Ascending aorta (tissue), 2 donors: ENCODE measurements around the gene SALL2. TPM values are rescaled to one million over a fixed set of nuclear protein-coding genes. Genes with fewer than 3 reads are reported as not detected.

Experiments
- DNase-seq, 2 donors: peaks; one replicate each; pipeline ENCODE4 v3.0.0-alpha.2; 2019; ENCODE audit warnings: low spot score in 2 of 2
- H3K27ac ChIP-seq, 2 donors: fragments of 200-600 bp; sonication (generic); one replicate each; pipeline ENCODE4 v1.5.1; 2016 to 2017; ENCODE audit warnings: mild to moderate bottlenecking in 1 of 2
- H3K27me3 ChIP-seq: fragments of 200-600 bp; sonication (generic); one replicate; pipeline ENCODE4 v1.5.1; 2017
- H3K36me3 ChIP-seq, 2 donors: fragments of 200-600 bp; sonication (generic); one replicate each; pipeline ENCODE4 v1.5.1; 2016
- H3K4me1 ChIP-seq, 2 donors: fragments of 200-600 bp; sonication (generic); one replicate each; pipeline ENCODE4 v1.5.1; 2016 to 2017; ENCODE audit warnings: mild to moderate bottlenecking in 1 of 2
- H3K4me3 ChIP-seq, 2 donors: fragments of 200-600 bp; sonication (generic); one replicate each; pipeline ENCODE4 v1.5.1; 2016 to 2017; ENCODE audit warnings: mild to moderate bottlenecking in 1 of 2
- H3K9me3 ChIP-seq, 2 donors: fragments of 200-600 bp; sonication (generic); one replicate each; pipeline ENCODE4 v1.5.1; 2016
- intact Hi-C: fragments of 100-400 bp; cut with DNase I; formaldehyde crosslinking; loops from one replicate; pipeline ENCODE4 v1.15.1; 2023
- total RNA-seq: library from RNA; depleted of rRNA; stranded (reverse); fragments of >200 nt; gene quantifications from one replicate; pipeline ENCODE4 v1.1.0, GENCODE V29; 2016
- TF ChIP-seq, protein P1 (sequence below), 3 experiments: fragments of 200-600 bp in 2 of 3; fragments of 450-650 bp in 1 of 3; sonication (generic) in 2 of 3; IDR thresholded peaks; one replicate each; pipeline ENCODE4 v1.5.1; 2016 to 2019; ENCODE audit warnings: antibody characterized with exemption in 3 of 3, mild to moderate bottlenecking in 1 of 3, moderate library complexity in 1 of 3

Gene SALL2
- total RNA-seq, 1 donor from 2014 or later, result 18.0 TPM

DNA sequence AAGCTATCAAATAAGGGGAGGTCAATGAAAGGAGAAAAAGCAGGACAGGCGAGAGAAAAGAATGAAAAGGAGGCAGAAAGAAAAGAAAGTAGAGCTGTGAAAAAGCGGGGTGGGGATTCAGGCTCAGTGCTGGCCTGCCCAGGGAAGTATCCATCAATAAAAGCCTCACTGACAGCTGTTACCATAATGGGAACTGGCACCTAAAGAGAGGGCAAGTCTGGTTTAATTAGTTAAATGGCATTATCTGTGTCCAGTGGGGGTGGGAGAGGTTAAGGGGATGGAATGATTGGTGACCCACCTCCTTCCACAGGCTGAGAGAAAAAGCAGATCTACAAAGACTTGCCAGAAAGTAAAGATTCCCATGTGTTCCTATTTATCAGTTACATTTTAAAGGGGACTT is 7.4 kb downstream of the SALL2 start:
- TF ChIP-seq, protein P1, sequence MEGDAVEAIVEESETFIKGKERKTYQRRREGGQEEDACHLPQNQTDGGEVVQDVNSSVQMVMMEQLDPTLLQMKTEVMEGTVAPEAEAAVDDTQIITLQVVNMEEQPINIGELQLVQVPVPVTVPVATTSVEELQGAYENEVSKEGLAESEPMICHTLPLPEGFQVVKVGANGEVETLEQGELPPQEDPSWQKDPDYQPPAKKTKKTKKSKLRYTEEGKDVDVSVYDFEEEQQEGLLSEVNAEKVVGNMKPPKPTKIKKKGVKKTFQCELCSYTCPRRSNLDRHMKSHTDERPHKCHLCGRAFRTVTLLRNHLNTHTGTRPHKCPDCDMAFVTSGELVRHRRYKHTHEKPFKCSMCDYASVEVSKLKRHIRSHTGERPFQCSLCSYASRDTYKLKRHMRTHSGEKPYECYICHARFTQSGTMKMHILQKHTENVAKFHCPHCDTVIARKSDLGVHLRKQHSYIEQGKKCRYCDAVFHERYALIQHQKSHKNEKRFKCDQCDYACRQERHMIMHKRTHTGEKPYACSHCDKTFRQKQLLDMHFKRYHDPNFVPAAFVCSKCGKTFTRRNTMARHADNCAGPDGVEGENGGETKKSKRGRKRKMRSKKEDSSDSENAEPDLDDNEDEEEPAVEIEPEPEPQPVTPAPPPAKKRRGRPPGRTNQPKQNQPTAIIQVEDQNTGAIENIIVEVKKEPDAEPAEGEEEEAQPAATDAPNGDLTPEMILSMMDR (IDR thresholded peaks at IDR 0.05), result no peak
- DNase-seq, result no peak
- Histone ChIP-seq H3K4me1 (no peaks in the 10 kb centered on the region), H3K9me3 (no peaks in the 10 kb centered on the region), H3K27me3 (no peaks in the 10 kb centered on the region), H3K27ac (no peak overlapping the region), H3K4me3 (no peak overlapping the region), H3K36me3 (no peaks in the 10 kb centered on the region)
- intact Hi-C loops, result no loop called here

DNA sequence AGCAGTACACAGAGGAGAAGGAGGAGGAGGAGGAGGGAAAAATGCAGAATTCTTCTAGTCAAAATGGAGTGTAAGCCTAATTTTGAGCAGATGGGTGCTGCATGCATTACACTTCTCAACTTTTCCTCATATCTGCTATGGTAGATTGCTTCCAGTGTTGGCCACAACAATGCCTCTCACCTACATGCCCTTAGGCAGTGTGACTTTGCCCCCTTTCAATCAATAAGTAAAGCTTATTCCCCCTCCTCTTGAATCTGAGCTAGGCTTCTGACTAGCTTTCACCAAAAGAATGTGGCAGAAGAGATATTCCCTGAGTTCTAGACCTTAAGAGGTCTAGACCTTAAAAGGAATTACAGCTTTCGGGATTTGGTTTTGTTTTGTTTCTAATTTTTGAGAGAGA is 11.8 kb downstream of the SALL2 start:
- Histone ChIP-seq H3K9me3 (no peaks in the 10 kb centered on the region), H3K27ac (no peak overlapping the region), H3K36me3 (no peaks in the 10 kb centered on the region), H3K4me1 (peaks cover 8 to 11% of the 10 kb centered on the region in 2 donors), H3K27me3 (no peaks in the 10 kb centered on the region), H3K4me3 (no peak overlapping the region)
- DNase-seq, result no peak
- intact Hi-C loops, result loop anchor here (5.0 kb wide), 2 partner anchors 43 to 77 kb away; no protein-coding TSS in a partner anchor
- TF ChIP-seq, protein P1 (IDR thresholded peaks at IDR 0.05), result no peak

DNA sequence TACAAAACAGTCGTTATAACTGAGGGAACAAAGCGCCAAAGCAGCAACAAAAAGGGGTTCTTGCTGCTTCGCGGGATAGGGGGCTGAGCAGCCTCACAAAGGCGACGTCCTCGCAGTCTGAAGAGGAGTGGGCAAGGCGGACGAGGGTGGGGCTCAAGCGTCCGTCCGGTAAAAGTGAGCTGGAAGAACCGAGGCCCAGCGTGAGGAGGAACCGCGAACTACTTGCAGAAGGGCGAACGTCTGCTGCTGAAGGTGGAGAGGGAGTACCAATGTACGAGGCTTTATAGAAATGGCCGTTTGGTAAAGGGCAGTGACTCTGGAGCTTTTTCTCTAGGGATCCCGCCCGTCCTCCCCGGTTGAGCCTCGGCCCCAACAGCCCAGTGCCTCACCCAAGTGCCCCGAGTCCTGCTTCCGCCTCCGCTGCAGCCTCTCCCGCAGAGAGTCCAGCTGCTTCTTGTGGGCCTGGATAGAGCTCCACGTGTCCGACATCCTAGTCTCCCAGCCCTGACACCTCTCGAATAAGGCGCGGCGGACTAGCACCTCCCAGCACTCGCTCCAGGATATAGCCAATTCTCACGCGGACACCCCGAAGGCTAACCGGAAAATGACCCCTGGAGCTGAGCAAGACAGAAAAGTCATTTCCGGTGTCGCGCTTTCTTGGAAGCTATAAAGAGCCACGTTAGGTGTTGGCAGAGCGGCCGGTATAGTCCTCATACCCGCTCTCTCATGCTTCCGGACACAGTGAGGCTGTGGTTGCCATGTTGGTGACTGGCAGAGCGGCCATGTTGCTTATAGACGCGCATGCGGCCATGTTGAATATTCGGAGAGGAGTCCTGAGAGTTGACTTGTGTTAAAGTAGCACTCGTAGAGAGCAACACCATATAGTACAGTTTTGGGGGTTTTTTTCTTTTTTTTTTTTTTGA is 15.2 kb downstream of the SALL2 start, which contains the start of gene METTL3:
Gene METTL3 (minus strand): TSS at position 606 of the 923 bp plus-strand sequence. CDS start 117 bp downstream, at position 489.
- peak; percentile 94 to 99 for DNase-seq
- intact Hi-C loops, result loop anchor here (1.0 to 5.0 kb wide), 6 partner anchors 15 to 127 kb away; partner anchors contain the start of genes CHD8, SALL2, SUPT16H and TOX4
- no peaks in the 10 kb centered on the region for H3K9me3 ChIP-seq
- peaks cover 6 to 7% of the 10 kb centered on the region in 2 donors for H3K36me3 ChIP-seq
- H3K4me1 ChIP-seq, result peaks cover 8 to 12% of the 10 kb centered on the region in 2 donors
- peak within 1 kb of the TSS; percentile 80 to 82 for H3K4me3 ChIP-seq
- TF ChIP-seq, protein P1 (IDR thresholded peaks at IDR 0.05), result no peak
- H3K27ac ChIP-seq, result peak within 1 kb of the TSS; percentile 78 to 86
- no peaks in the 10 kb centered on the region for H3K27me3 ChIP-seq

DNA sequence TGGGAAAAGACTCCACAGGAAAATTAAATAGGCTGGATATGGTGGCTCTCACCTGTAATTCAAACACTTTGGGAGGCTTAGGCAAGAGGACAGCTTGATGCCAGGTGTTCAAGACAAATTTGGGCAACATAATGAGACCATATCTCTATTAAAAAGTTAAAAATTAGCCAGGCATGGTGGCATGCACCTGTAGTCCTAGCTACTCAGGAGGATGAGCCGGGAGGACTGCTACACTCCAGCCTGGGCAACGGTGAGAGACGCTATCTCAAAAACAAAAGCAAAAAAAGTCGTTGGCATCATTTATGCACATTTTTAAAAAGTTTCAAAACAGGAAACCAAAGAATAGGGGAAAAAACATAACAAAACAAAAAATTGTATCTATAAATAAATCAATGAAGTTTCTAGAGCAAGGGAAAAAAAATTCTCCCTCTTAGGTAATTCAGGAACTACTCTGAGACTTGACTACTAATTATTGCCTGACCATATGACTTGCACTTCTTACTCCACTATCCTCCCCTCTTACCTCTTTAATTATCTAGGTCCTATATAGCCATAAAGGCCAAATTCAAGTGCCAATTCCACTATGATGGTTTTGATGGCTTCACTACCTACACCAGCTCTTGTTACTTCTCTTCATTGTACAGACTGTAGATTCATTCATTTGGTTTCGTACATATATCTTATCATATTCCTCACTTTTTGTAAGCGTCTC is 16.6 kb downstream of the SALL2 start:
- peaks cover 6 to 7% of the 10 kb centered on the region in 2 donors for H3K36me3 ChIP-seq
- no peak for DNase-seq
- H3K4me1 ChIP-seq, result peaks cover 8 to 12% of the 10 kb centered on the region in 2 donors
- peak overlapping the region; percentile 80 to 82 for H3K4me3 ChIP-seq
- no peaks in the 10 kb centered on the region for H3K9me3 ChIP-seq
- H3K27ac ChIP-seq, result no peak overlapping the region
- no peaks in the 10 kb centered on the region for H3K27me3 ChIP-seq
- intact Hi-C loops, result loop anchor here (1.0 to 5.0 kb wide), 3 partner anchors 48 to 72 kb away; partner anchors contain the start of gene CHD8
- TF ChIP-seq, protein P1 (IDR thresholded peaks at IDR 0.05), result no peak

DNA sequence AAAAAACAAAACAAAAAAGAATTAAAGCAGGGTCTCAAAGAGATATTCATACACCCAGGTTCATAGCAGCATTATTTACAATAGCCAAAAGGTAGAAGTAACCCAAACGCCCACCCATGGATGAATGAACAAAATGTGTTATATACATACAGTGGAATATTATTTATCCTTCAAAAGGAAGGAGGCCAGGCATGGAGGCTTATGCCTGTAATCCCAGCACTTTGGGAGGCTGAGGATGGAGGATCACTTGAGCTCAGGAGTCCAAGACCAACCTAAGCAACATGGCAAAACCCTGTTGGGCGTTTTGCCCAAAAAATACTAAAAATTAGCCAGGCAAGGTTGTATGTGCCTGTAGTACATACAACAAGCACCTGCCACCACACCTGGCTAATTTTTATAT is 19.6 kb downstream of the SALL2 start:
- Histone ChIP-seq H3K4me1 (peaks cover 8 to 12% of the 10 kb centered on the region in 2 donors), H3K4me3 (no peak overlapping the region), H3K9me3 (no peaks in the 10 kb centered on the region), H3K36me3 (peaks cover 22 to 27% of the 10 kb centered on the region in 2 donors), H3K27ac (no peak overlapping the region), H3K27me3 (no peaks in the 10 kb centered on the region)
- TF ChIP-seq, protein P1 (IDR thresholded peaks at IDR 0.05), result no peak
- intact Hi-C loops, result no loop called here
- DNase-seq, result no peak
